Activated CD4-positive, alpha-beta T cell treated with anti-CD3 and anti-CD28 coated beads for 36 hours (primary cell): ENCODE data around the gene KCNE1. TPM values are rescaled to one million over a fixed set of nuclear protein-coding genes. Genes with fewer than 3 reads are reported as not detected.

Experiments used
- ATAC-seq: fragments of 200-7000 bp; cut with Tn5 transposase; one replicate; pipeline ENCODE4 v1.10.0; 2021; ENCODE audit warnings: mild to moderate bottlenecking, moderate library complexity
- CTCF ChIA-PET: fragments of 350-600 bp; sonication (Branson Sonifier 250); formaldehyde crosslinking; loops from one replicate; lab custom pipeline; 2021; ENCODE audit warnings: antibody characterized with exemption; lab: Charles Lee
- POLR2A ChIA-PET: fragments of 350-600 bp; sonication (Branson Sonifier 250); formaldehyde crosslinking; loops from one replicate; lab custom pipeline; 2021; ENCODE audit warnings: antibody characterized with exemption, inconsistent platforms; lab: Charles Lee
- DNase-seq: peaks from one replicate; pipeline ENCODE4 v3.0.0-alpha.2; 2020
- H3K27ac Mint-ChIP-seq: one replicate; pipeline ENCODE4 v1.8.0; 2021; ENCODE audit warnings: mixed read lengths
- H3K27me3 Mint-ChIP-seq: one replicate; pipeline ENCODE4 v1.8.0; 2021; ENCODE audit warnings: mixed read lengths
- H3K36me3 Mint-ChIP-seq: one replicate; pipeline ENCODE4 v1.8.0; 2021; ENCODE audit warnings: low read depth, mixed read lengths
- H3K4me1 Mint-ChIP-seq: one replicate; pipeline ENCODE4 v1.8.0; 2021; ENCODE audit warnings: mixed read lengths
- H3K4me3 Mint-ChIP-seq: one replicate; pipeline ENCODE4 v1.8.0; 2021; ENCODE audit warnings: mild to moderate bottlenecking, moderate library complexity, mixed read lengths
- H3K9me3 Mint-ChIP-seq: one replicate; pipeline ENCODE4 v1.8.0; 2021; ENCODE audit warnings: low read depth, mixed read lengths
- intact Hi-C, 2 experiments: fragments of 100-400 bp; cut with DNase I in 1 of 2; cut with micrococcal nuclease in 1 of 2; formaldehyde crosslinking; loops; one replicate each; pipeline versions ENCODE4 v1.14.2 to v1.15.1; 2022 to 2024; cut with DNase I, micrococcal nuclease
- total RNA-seq, 2 experiments: library from RNA; stranded (reverse); gene quantifications; one replicate each; pipeline ENCODE4 v1.2.3, GENCODE V29; 2021

KCNE1 gene
- total RNA-seq, 2 experiments from 2014 or later = 0.07 TPM; not detected in 1

- no peak overlapping the region for H3K4me3 Mint-ChIP-seq
- ATAC-seq (no peak), DNase-seq (no peak)
- POLR2A ChIA-PET = interaction anchor here (0.5 kb wide), 1 partner anchor 10 kb away, joined by 3 read pairs; no protein-coding TSS in a partner anchor
- no peaks in the 10 kb centered on the region for H3K36me3 Mint-ChIP-seq
- peaks cover 4% of the 10 kb centered on the region for H3K4me1 Mint-ChIP-seq
- CTCF ChIA-PET = no interaction called here
- no peaks in the 10 kb centered on the region for H3K9me3 Mint-ChIP-seq
- intact Hi-C loops = no loop called here
- no peak overlapping the region for H3K27ac Mint-ChIP-seq
- no peaks in the 10 kb centered on the region for H3K27me3 Mint-ChIP-seq
These were observed 23.9 kb upstream of the KCNE1 start for GRCh38 chr21:34535886-34536285.

- ATAC-seq = peak; percentile 49
- DNase-seq = no peak
These were observed 22.5 kb upstream of the KCNE1 start for GRCh38 chr21:34534522-34534921.

GRCh38 chr21:34533938-34534337 lies 21.9 kb upstream of the KCNE1 start:
- Mint-ChIP-seq H3K36me3 (peaks cover 4% of the 10 kb centered on the region), H3K27me3 (peaks cover 2% of the 10 kb centered on the region), H3K4me1 (peaks cover 7% of the 10 kb centered on the region), H3K9me3 (peaks cover 5% of the 10 kb centered on the region), H3K4me3 (no peak overlapping the region), H3K27ac (no peak overlapping the region)
- ChIA-PET CTCF (interaction anchor here (0.6 kb wide), 1 partner anchor 184 kb away, joined by 4 read pairs; no protein-coding TSS in a partner anchor), POLR2A (no interaction called here)
- ATAC-seq = no peak
- no peak for DNase-seq
- intact Hi-C loops = no loop called here

More at GRCh38 chr21:34534522-34534921, 22.5 kb upstream of the KCNE1 start:
- peaks cover 2% of the 10 kb centered on the region for H3K27me3 Mint-ChIP-seq
- peaks cover 5% of the 10 kb centered on the region for H3K9me3 Mint-ChIP-seq
- no peak overlapping the region for H3K4me3 Mint-ChIP-seq
- CTCF ChIA-PET = interaction anchor here (0.6 kb wide), 1 partner anchor 185 kb away, joined by 4 read pairs; no protein-coding TSS in a partner anchor
- intact Hi-C loops = no loop called here
- peaks cover 4% of the 10 kb centered on the region for H3K36me3 Mint-ChIP-seq
- H3K27ac Mint-ChIP-seq = no peak overlapping the region
- POLR2A ChIA-PET = no interaction called here
- peaks cover 7% of the 10 kb centered on the region for H3K4me1 Mint-ChIP-seq

- intact Hi-C loops = no loop called here
- peaks cover 2% of the 10 kb centered on the region for H3K27me3 Mint-ChIP-seq
- POLR2A ChIA-PET = no interaction called here
- peaks cover 5% of the 10 kb centered on the region for H3K9me3 Mint-ChIP-seq
- DNase-seq = no peak
- peaks cover 16% of the 10 kb centered on the region for H3K4me1 Mint-ChIP-seq
- H3K27ac Mint-ChIP-seq = no peak overlapping the region
- ATAC-seq = no peak
- no peak overlapping the region for H3K4me3 Mint-ChIP-seq
- CTCF ChIA-PET = no interaction called here
- H3K36me3 Mint-ChIP-seq = peaks cover 4% of the 10 kb centered on the region
These were observed 19.4 kb upstream of the KCNE1 start for GRCh38 chr21:34531399-34531798.

- intact Hi-C loops = no loop called here
- Mint-ChIP-seq H3K36me3 (peaks cover 6% of the 10 kb centered on the region), H3K4me1 (peaks cover 25% of the 10 kb centered on the region), H3K4me3 (no peak overlapping the region), H3K9me3 (peaks cover 5% of the 10 kb centered on the region), H3K27me3 (peaks cover 2% of the 10 kb centered on the region), H3K27ac (no peak overlapping the region)
- ATAC-seq (no peak), DNase-seq (no peak)
- ChIA-PET CTCF (interaction anchor here (0.8 kb wide), 1 partner anchor 8 kb away, joined by 4 read pairs; no protein-coding TSS in a partner anchor), POLR2A (no interaction called here)
These were observed 18.3 kb upstream of the KCNE1 start for GRCh38 chr21:34530261-34530660.

- Mint-ChIP-seq H3K27me3 (peaks cover 2% of the 10 kb centered on the region), H3K9me3 (peaks cover 5% of the 10 kb centered on the region), H3K27ac (no peak overlapping the region), H3K4me3 (no peak overlapping the region), H3K36me3 (peaks cover 7% of the 10 kb centered on the region), H3K4me1 (peaks cover 30% of the 10 kb centered on the region)
- CTCF ChIA-PET = no interaction called here
- POLR2A ChIA-PET = no interaction called here
- ATAC-seq (no peak), DNase-seq (no peak)
- intact Hi-C loops = loop anchor here in 1 of 2 experiments (5.0 kb wide), 2 partner anchors 54 to 84 kb away; no protein-coding TSS in a partner anchor
These were observed 16.1 kb upstream of the KCNE1 start for GRCh38 chr21:34528131-34528561.

GRCh38 chr21:34526618-34527290 lies 14.7 kb upstream of the KCNE1 start:
- ATAC-seq = peak; percentile 85
- intact Hi-C loops = loop anchor here (1.0 to 5.0 kb wide), 7 partner anchors 26 to 552 kb away; partner anchors contain the start of gene RCAN1 (in 1 of the 2)
- ChIA-PET POLR2A (interaction anchor here (0.5 to 1.0 kb wide), 2 partner anchors 19 to 52 kb away, joined by 3 read pairs; no protein-coding TSS in a partner anchor), CTCF (interaction anchor here (0.6 to 2.0 kb wide), 11 partner anchors 10 to 167 kb away, joined by 3 to 14 read pairs (median 3); no protein-coding TSS in a partner anchor)
- Mint-ChIP-seq H3K27me3 (peaks cover 2% of the 10 kb centered on the region), H3K27ac (peak overlapping the region; percentile 85), H3K36me3 (peaks cover 7% of the 10 kb centered on the region), H3K4me3 (peak overlapping the region; percentile 55), H3K4me1 (peaks cover 35% of the 10 kb centered on the region), H3K9me3 (peaks cover 5% of the 10 kb centered on the region)
- peak; percentile 71 for DNase-seq

GRCh38 chr21:34526241-34526617 lies 14.2 kb upstream of the KCNE1 start:
- no peak for DNase-seq
- peaks cover 35% of the 10 kb centered on the region for H3K4me1 Mint-ChIP-seq
- H3K27ac Mint-ChIP-seq = peak overlapping the region; percentile 85
- ChIA-PET CTCF (interaction anchor here (0.6 to 2.0 kb wide), 9 partner anchors 10 to 167 kb away, joined by 3 to 14 read pairs (median 4); no protein-coding TSS in a partner anchor), POLR2A (interaction anchor here (0.7 to 1.0 kb wide), 2 partner anchors 10 to 53 kb away, joined by 3 read pairs; no protein-coding TSS in a partner anchor)
- H3K4me3 Mint-ChIP-seq = peak overlapping the region; percentile 55
- H3K9me3 Mint-ChIP-seq = peaks cover 5% of the 10 kb centered on the region
- intact Hi-C loops = loop anchor here (1.0 to 5.0 kb wide), 7 partner anchors 27 to 551 kb away; partner anchors contain the start of gene RCAN1 (in 1 of the 2)
- H3K36me3 Mint-ChIP-seq = peaks cover 7% of the 10 kb centered on the region
- no peak for ATAC-seq
- peaks cover 2% of the 10 kb centered on the region for H3K27me3 Mint-ChIP-seq

- H3K36me3 Mint-ChIP-seq = peaks cover 9% of the 10 kb centered on the region
- ChIA-PET POLR2A (no interaction called here), CTCF (interaction anchor here (1.2 to 2.0 kb wide), 4 partner anchors 9 to 168 kb away, joined by 4 to 14 read pairs (median 5); no protein-coding TSS in a partner anchor)
- intact Hi-C loops = loop anchor here in 1 of 2 experiments (5.0 kb wide), 2 partner anchors 57 to 87 kb away; no protein-coding TSS in a partner anchor
- peaks cover 34% of the 10 kb centered on the region for H3K4me1 Mint-ChIP-seq
- H3K27ac Mint-ChIP-seq = peak overlapping the region; percentile 57
- H3K9me3 Mint-ChIP-seq = peaks cover 2% of the 10 kb centered on the region
- H3K27me3 Mint-ChIP-seq = peaks cover 2% of the 10 kb centered on the region
- H3K4me3 Mint-ChIP-seq = no peak overlapping the region
- DNase-seq = no peak
- no peak for ATAC-seq
These were observed 12.9 kb upstream of the KCNE1 start for GRCh38 chr21:34524646-34525601.

- Mint-ChIP-seq H3K27me3 (no peaks in the 10 kb centered on the region), H3K36me3 (peaks cover 7% of the 10 kb centered on the region), H3K27ac (peak overlapping the region; percentile 25), H3K4me3 (no peak overlapping the region), H3K9me3 (no peaks in the 10 kb centered on the region), H3K4me1 (peaks cover 32% of the 10 kb centered on the region)
- ChIA-PET CTCF (interaction anchor here (1.1 to 1.7 kb wide), 2 partner anchors 30 to 107 kb away, joined by 4 to 5 read pairs; no protein-coding TSS in a partner anchor), POLR2A (no interaction called here)
- intact Hi-C loops = no loop called here
- no peak for DNase-seq
- no peak for ATAC-seq
These were observed 11.1 kb upstream of the KCNE1 start for GRCh38 chr21:34523019-34523555.
